ENCODE results near the gene MAP2K6.

GRCh38 chr17:69477903-69478266 is 63.4 kb downstream of the MAP2K6 start:
- TF ChIP-seq CTCF (optimal IDR thresholded peaks at IDR 0.05 in 1 of 3, IDR thresholded peaks at IDR 0.05 in 1 of 3, conservative IDR thresholded peaks at IDR 0.05 in 1 of 3; ENCODE audit: extremely low read depth in 1 of 3, insufficient read depth in 2 of 3, low read length in 3 of 3) (no peak), EZH2 (IDR thresholded peaks at IDR 0.05; ENCODE audit: low read length) (no peak)

Measured in keratinocyte (primary cell).